Mesodermal cell (in vitro differentiated cells): ENCODE measurements around the gene SPSB1.
"Not testable (repeated sequence)": the region's sequence is repeated elsewhere in the genome, so short reads cannot be mapped to it uniquely, and the experiment has no call there.

Source experiments
- H3K27ac ChIP-seq: 2 replicates; pipeline ENCODE4 v1.7.0; 2013; ENCODE audit warnings: mild to moderate bottlenecking, low read depth, low read length, moderate library complexity; ENCODE audit not compliant: severe bottlenecking
- H3K36me3 ChIP-seq: 2 replicates; pipeline ENCODE4 v1.7.1; 2013; ENCODE audit warnings: mild to moderate bottlenecking, low read length, moderate library complexity; ENCODE audit not compliant: control insufficient read depth, insufficient read depth
- H3K4me1 ChIP-seq: one replicate; pipeline ENCODE4 v1.7.1; 2013; ENCODE audit warnings: mild to moderate bottlenecking, low read length; ENCODE audit not compliant: insufficient read depth, control insufficient read depth, poor library complexity, severe bottlenecking
- H3K4me3 ChIP-seq: 2 replicates; pipeline ENCODE4 v1.7.0; 2013; ENCODE audit warnings: low read length, control low read depth, mild to moderate bottlenecking; ENCODE audit not compliant: insufficient read depth, poor library complexity, severe bottlenecking; ENCODE audit errors: extremely low read depth
- H3K9me3 ChIP-seq: 2 replicates; pipeline ENCODE4 v1.7.1; 2013; ENCODE audit warnings: mild to moderate bottlenecking, low read length, moderate library complexity; ENCODE audit not compliant: control insufficient read depth
- WGBS, 2 experiments: methylation state at CpG; one replicate each; pipeline ENCODE4 v1.1.5; 2013; ENCODE audit warnings: missing lambda C conversion rate in 2 of 2; ENCODE audit not compliant: insufficient coverage in 2 of 2; 5-methylcytosine and 5-hydroxymethylcytosine counted together

The SPSB1 gene

GRCh38 chr1:9294405-9294773, 1.7 kb downstream of the SPSB1 start:
- Histone ChIP-seq H3K4me3 (peak overlapping the region; percentile 78), H3K9me3 (no peaks in the 10 kb centered on the region), H3K4me1 (peaks cover 27% of the 10 kb centered on the region), H3K27ac (no peak overlapping the region), H3K36me3 (peaks cover 15% of the 10 kb centered on the region)
- WGBS, 2 experiments, result 85 to 100% methylated on average over 2 to 3 of the region's 6 CpGs

GRCh38 chr1:9294910-9295636, 2.4 kb downstream of the SPSB1 start:
- WGBS, 2 experiments, result 85 to 94% methylated on average over 4 to 8 of the region's 10 CpGs
- H3K9me3 ChIP-seq, result no peaks in the 10 kb centered on the region
- H3K4me3 ChIP-seq, result peak overlapping the region; percentile 78
- no peak overlapping the region for H3K27ac ChIP-seq
- H3K36me3 ChIP-seq, result peaks cover 15% of the 10 kb centered on the region
- peaks cover 27% of the 10 kb centered on the region for H3K4me1 ChIP-seq

- peaks cover 17% of the 10 kb centered on the region for H3K36me3 ChIP-seq
- 91 to 97% methylated on average over 9 of the region's 9 CpGs for WGBS, 2 experiments
- H3K4me3 ChIP-seq, result no peak overlapping the region
- peaks cover 25% of the 10 kb centered on the region for H3K4me1 ChIP-seq
- H3K9me3 ChIP-seq, result no peaks in the 10 kb centered on the region
- H3K27ac ChIP-seq, result no peak overlapping the region
These were observed 3.2 kb downstream of the SPSB1 start for GRCh38 chr1:9295884-9296283.

- no peak overlapping the region for H3K27ac ChIP-seq
- peaks cover 27% of the 10 kb centered on the region for H3K4me1 ChIP-seq
- H3K36me3 ChIP-seq, result peaks cover 25% of the 10 kb centered on the region
- H3K9me3 ChIP-seq, result no peaks in the 10 kb centered on the region
- WGBS, 2 experiments, result 90 to 100% methylated on average over 5 to 6 of the region's 6 CpGs
- H3K4me3 ChIP-seq, result no peak overlapping the region
These were observed 4.2 kb downstream of the SPSB1 start for GRCh38 chr1:9296850-9297249.

- H3K36me3 ChIP-seq, result peaks cover 25% of the 10 kb centered on the region
- no peak overlapping the region for H3K4me3 ChIP-seq
- no peak overlapping the region for H3K27ac ChIP-seq
- H3K4me1 ChIP-seq, result peaks cover 37% of the 10 kb centered on the region
- no peaks in the 10 kb centered on the region for H3K9me3 ChIP-seq
- WGBS, 2 experiments, result 82 to 89% methylated on average over 4 to 7 of the region's 9 CpGs
These were observed 5.1 kb downstream of the SPSB1 start for GRCh38 chr1:9297831-9298230.

GRCh38 chr1:9298282-9298681, 5.6 kb downstream of the SPSB1 start:
- no peaks in the 10 kb centered on the region for H3K9me3 ChIP-seq
- H3K36me3 ChIP-seq, result peaks cover 25% of the 10 kb centered on the region
- WGBS, 2 experiments, result 0% methylated on average over 1 to 2 of the region's 3 CpGs
- H3K4me1 ChIP-seq, result peaks cover 40% of the 10 kb centered on the region
- no peak overlapping the region for H3K27ac ChIP-seq
- H3K4me3 ChIP-seq, result no peak overlapping the region

GRCh38 chr1:9299571-9300541, 7.2 kb downstream of the SPSB1 start:
- peaks cover 33% of the 10 kb centered on the region for H3K4me1 ChIP-seq
- not testable (repeated sequence) for H3K9me3 ChIP-seq, H3K4me3 ChIP-seq, H3K27ac ChIP-seq
- WGBS, 2 experiments, result 89 to 92% methylated on average over 9 of the region's 16 CpGs
- H3K36me3 ChIP-seq, result peaks cover 25% of the 10 kb centered on the region

GRCh38 chr1:9300573-9300972, 7.9 kb downstream of the SPSB1 start:
- no peaks in the 10 kb centered on the region for H3K9me3 ChIP-seq
- peaks cover 29% of the 10 kb centered on the region for H3K4me1 ChIP-seq
- H3K36me3 ChIP-seq, result peaks cover 25% of the 10 kb centered on the region
- WGBS, 2 experiments, result 99 to 100% methylated on average over 3 to 6 of the region's 6 CpGs
- H3K4me3 ChIP-seq, result no peak overlapping the region
- H3K27ac ChIP-seq, result no peak overlapping the region

- WGBS, 2 experiments, result 77 to 80% methylated on average over 6 of the region's 9 CpGs
- peaks cover 24% of the 10 kb centered on the region for H3K4me1 ChIP-seq
- no peak overlapping the region for H3K4me3 ChIP-seq
- peaks cover 11% of the 10 kb centered on the region for H3K36me3 ChIP-seq
- H3K27ac ChIP-seq, result peak overlapping the region; percentile 76
- no peaks in the 10 kb centered on the region for H3K9me3 ChIP-seq
These were observed 10.2 kb downstream of the SPSB1 start for GRCh38 chr1:9302745-9303524.

- 89 to 93% methylated on average over 6 of the region's 6 CpGs for WGBS, 2 experiments
- Histone ChIP-seq H3K9me3 (no peaks in the 10 kb centered on the region), H3K4me3 (no peak overlapping the region), H3K36me3 (peaks cover 10% of the 10 kb centered on the region), H3K27ac (no peak overlapping the region), H3K4me1 (peaks cover 24% of the 10 kb centered on the region)
These were observed 11.2 kb downstream of the SPSB1 start for GRCh38 chr1:9303916-9304315.
